ENCODE data around the gene STK24. TPM values are rescaled to one million over a fixed set of nuclear protein-coding genes. Genes with fewer than 3 reads are reported as not detected.
A peak's percentile ranks its signal among the peaks of the same experiment; 100 is the strongest.

STK24 gene
- total and polyA plus RNA-seq, 4 donors, result 39.9 to 64.5 (median 58.1) TPM

GRCh38 chr13:98445340-98446233 is 131.3 kb downstream of the STK24 start:
- intact Hi-C loops (cut with DNase I), result loop anchor here (1.0 to 10.0 kb wide), 5 partner anchors 207 to 397 kb away; partner anchors contain the start of gene FARP1 (in 1 of the 2)
- Histone ChIP-seq H3K27me3 (ENCODE audit: control insufficient read depth in 1 of 2, insufficient read depth in 2 of 2, low read length in 1 of 2) (no peaks in the 10 kb centered on the region), H3K4me1 (ENCODE audit: control insufficient read depth in 1 of 2, insufficient read depth in 2 of 2, low read length in 2 of 2) (no peaks in the 10 kb centered on the region), H3K9me3 (ENCODE audit: control insufficient read depth, low read length) (no peaks in the 10 kb centered on the region), H3K36me3 (ENCODE audit: control insufficient read depth in 1 of 2, insufficient read depth in 2 of 2, low read length in 1 of 2) (no peaks in the 10 kb centered on the region), H3K4me3 (ENCODE audit: low read length in 2 of 2) (no peak overlapping the region), H3K27ac (ENCODE audit: low read depth in 1 of 2, low read length in 2 of 2) (no peak overlapping the region)
- ATAC-seq (ENCODE audit: low FRiP score), result peak; percentile 87
- 25 to 26% methylated on average over 18 of the region's 18 CpGs for WGBS, 2 donors
- peak; percentile 76 to 91 for DNase-seq

GRCh38 chr13:98444381-98444780 is 132.5 kb downstream of the STK24 start:
- intact Hi-C loops (cut with DNase I), result loop anchor here in 1 of 2 donors (10.0 kb wide), 1 partner anchor 300 kb away; the partner anchor contains the start of gene FARP1
- H3K27ac ChIP-seq (ENCODE audit: low read depth in 1 of 2, low read length in 2 of 2), result no peak overlapping the region
- WGBS, 2 donors, result 94 to 95% methylated on average over 16 of the region's 16 CpGs
- DNase-seq (no peak), ATAC-seq (ENCODE audit: low FRiP score) (no peak)
- no peak overlapping the region for H3K4me3 ChIP-seq (ENCODE audit: low read length in 2 of 2)
- no peaks in the 10 kb centered on the region for H3K36me3 ChIP-seq (ENCODE audit: control insufficient read depth in 1 of 2, insufficient read depth in 2 of 2, low read length in 1 of 2)
- H3K4me1 ChIP-seq (ENCODE audit: control insufficient read depth in 1 of 2, insufficient read depth in 2 of 2, low read length in 2 of 2), result no peaks in the 10 kb centered on the region
- no peaks in the 10 kb centered on the region for H3K9me3 ChIP-seq (ENCODE audit: control insufficient read depth, low read length)
- H3K27me3 ChIP-seq (ENCODE audit: control insufficient read depth in 1 of 2, insufficient read depth in 2 of 2, low read length in 1 of 2), result no peaks in the 10 kb centered on the region

GRCh38 chr13:98443800-98444325 is 133.0 kb downstream of the STK24 start:
- H3K4me3 ChIP-seq (ENCODE audit: low read length in 2 of 2), result no peak overlapping the region
- no peaks in the 10 kb centered on the region for H3K4me1 ChIP-seq (ENCODE audit: control insufficient read depth in 1 of 2, insufficient read depth in 2 of 2, low read length in 2 of 2)
- no peaks in the 10 kb centered on the region for H3K36me3 ChIP-seq (ENCODE audit: control insufficient read depth in 1 of 2, insufficient read depth in 2 of 2, low read length in 1 of 2)
- 81 to 85% methylated on average over 21 of the region's 21 CpGs for WGBS, 2 donors
- H3K27me3 ChIP-seq (ENCODE audit: control insufficient read depth in 1 of 2, insufficient read depth in 2 of 2, low read length in 1 of 2), result no peaks in the 10 kb centered on the region
- no peaks in the 10 kb centered on the region for H3K9me3 ChIP-seq (ENCODE audit: control insufficient read depth, low read length)
- no peak overlapping the region for H3K27ac ChIP-seq (ENCODE audit: low read depth in 1 of 2, low read length in 2 of 2)
- DNase-seq (no peak), ATAC-seq (ENCODE audit: low FRiP score) (no peak)
- intact Hi-C loops (cut with DNase I), result loop anchor here in 1 of 2 donors (10.0 kb wide), 1 partner anchor 299 kb away; the partner anchor contains the start of gene FARP1

DNA sequence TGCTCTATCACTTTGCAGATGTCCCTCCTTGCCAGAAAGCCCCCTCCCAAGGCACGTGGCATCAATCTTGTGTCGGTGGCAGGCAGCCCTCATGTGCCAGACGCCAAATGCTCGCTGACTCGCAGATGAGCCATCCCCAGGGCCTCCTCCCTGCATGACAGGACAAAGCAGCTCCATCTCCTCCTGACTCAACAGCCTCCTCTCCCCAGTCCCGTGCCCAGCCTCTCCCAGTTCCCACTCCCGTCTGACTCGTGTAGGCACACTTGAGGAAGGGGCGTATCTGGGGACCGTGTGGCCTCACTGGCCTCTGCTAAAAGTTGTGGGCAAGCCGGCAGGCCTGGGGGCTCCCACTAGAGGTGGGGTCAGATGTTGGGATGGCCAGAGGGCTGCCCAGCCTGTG is 133.6 kb downstream of the STK24 start:
- ATAC-seq (ENCODE audit: low FRiP score) (no peak), DNase-seq (peak; percentile 44 to 73)
- no peak overlapping the region for H3K27ac ChIP-seq (ENCODE audit: low read depth in 1 of 2, low read length in 2 of 2)
- H3K27me3 ChIP-seq (ENCODE audit: control insufficient read depth in 1 of 2, insufficient read depth in 2 of 2, low read length in 1 of 2), result no peaks in the 10 kb centered on the region
- 59 to 64% methylated on average over 11 of the region's 11 CpGs for WGBS, 2 donors
- no peaks in the 10 kb centered on the region for H3K36me3 ChIP-seq (ENCODE audit: control insufficient read depth in 1 of 2, insufficient read depth in 2 of 2, low read length in 1 of 2)
- no peaks in the 10 kb centered on the region for H3K4me1 ChIP-seq (ENCODE audit: control insufficient read depth in 1 of 2, insufficient read depth in 2 of 2, low read length in 2 of 2)
- H3K4me3 ChIP-seq (ENCODE audit: low read length in 2 of 2), result no peak overlapping the region
- no peaks in the 10 kb centered on the region for H3K9me3 ChIP-seq (ENCODE audit: control insufficient read depth, low read length)
- intact Hi-C loops (cut with DNase I), result loop anchor here in 1 of 2 donors (10.0 kb wide), 1 partner anchor 299 kb away; the partner anchor contains the start of gene FARP1

- ATAC-seq (ENCODE audit: low FRiP score) (no peak), DNase-seq (peak; percentile 21 to 67)
- intact Hi-C loops (cut with DNase I), result loop anchor here in 1 of 2 donors (10.0 kb wide), 1 partner anchor 298 kb away; the partner anchor contains the start of gene FARP1
- no peak overlapping the region for H3K4me3 ChIP-seq (ENCODE audit: low read length in 2 of 2)
- 83 to 85% methylated on average over 27 of the region's 27 CpGs for WGBS, 2 donors
- H3K36me3 ChIP-seq (ENCODE audit: control insufficient read depth in 1 of 2, insufficient read depth in 2 of 2, low read length in 1 of 2), result no peaks in the 10 kb centered on the region
- no peaks in the 10 kb centered on the region for H3K27me3 ChIP-seq (ENCODE audit: control insufficient read depth in 1 of 2, insufficient read depth in 2 of 2, low read length in 1 of 2)
- no peaks in the 10 kb centered on the region for H3K9me3 ChIP-seq (ENCODE audit: control insufficient read depth, low read length)
- no peaks in the 10 kb centered on the region for H3K4me1 ChIP-seq (ENCODE audit: control insufficient read depth in 1 of 2, insufficient read depth in 2 of 2, low read length in 2 of 2)
- no peak overlapping the region for H3K27ac ChIP-seq (ENCODE audit: low read depth in 1 of 2, low read length in 2 of 2)
These were observed 134.3 kb downstream of the STK24 start for GRCh38 chr13:98442391-98443230.

DNA sequence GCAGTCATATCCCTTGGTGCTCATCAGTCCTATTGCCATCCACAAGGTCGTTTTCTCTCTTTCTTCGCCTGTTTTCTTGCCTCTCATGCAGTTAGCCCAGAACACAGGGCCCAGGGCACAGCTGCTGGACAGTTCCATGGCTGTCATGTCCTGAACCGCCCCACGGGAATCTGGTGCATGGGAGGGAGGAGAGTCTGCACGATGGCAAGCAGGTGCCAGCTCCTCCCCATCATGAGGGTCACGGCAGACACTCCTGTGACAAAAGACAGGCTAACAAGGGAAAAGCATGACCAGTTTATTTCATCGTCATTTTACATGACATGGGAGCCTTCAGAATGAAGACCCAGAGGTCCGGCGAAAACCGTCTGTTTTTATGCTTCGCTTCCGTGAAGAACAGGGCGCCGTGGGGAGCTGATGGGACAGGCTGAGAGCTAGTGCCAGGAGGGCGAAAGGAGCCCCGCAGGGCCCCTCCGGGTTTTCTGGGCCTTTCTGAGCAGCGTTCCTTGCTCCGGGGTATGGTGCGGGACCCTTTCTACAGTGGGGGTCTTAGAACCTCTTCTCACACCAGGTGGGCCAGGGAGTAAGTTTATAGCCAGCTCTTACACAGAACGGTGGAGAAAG is 135.7 kb downstream of the STK24 start:
- no peak overlapping the region for H3K27ac ChIP-seq (ENCODE audit: low read depth in 1 of 2, low read length in 2 of 2)
- DNase-seq (peak; percentile 26 to 53), ATAC-seq (ENCODE audit: low FRiP score) (no peak)
- no peaks in the 10 kb centered on the region for H3K27me3 ChIP-seq (ENCODE audit: control insufficient read depth in 1 of 2, insufficient read depth in 2 of 2, low read length in 1 of 2)
- no peaks in the 10 kb centered on the region for H3K36me3 ChIP-seq (ENCODE audit: control insufficient read depth in 1 of 2, insufficient read depth in 2 of 2, low read length in 1 of 2)
- WGBS, 2 donors, result 84 to 85% methylated on average over 21 of the region's 21 CpGs
- H3K4me1 ChIP-seq (ENCODE audit: control insufficient read depth in 1 of 2, insufficient read depth in 2 of 2, low read length in 2 of 2), result no peaks in the 10 kb centered on the region
- H3K9me3 ChIP-seq (ENCODE audit: control insufficient read depth, low read length), result no peaks in the 10 kb centered on the region
- no peak overlapping the region for H3K4me3 ChIP-seq (ENCODE audit: low read length in 2 of 2)
- intact Hi-C loops (cut with DNase I), result loop anchor here in 1 of 2 donors (10.0 kb wide), 1 partner anchor 296 kb away; the partner anchor contains the start of gene FARP1

DNA sequence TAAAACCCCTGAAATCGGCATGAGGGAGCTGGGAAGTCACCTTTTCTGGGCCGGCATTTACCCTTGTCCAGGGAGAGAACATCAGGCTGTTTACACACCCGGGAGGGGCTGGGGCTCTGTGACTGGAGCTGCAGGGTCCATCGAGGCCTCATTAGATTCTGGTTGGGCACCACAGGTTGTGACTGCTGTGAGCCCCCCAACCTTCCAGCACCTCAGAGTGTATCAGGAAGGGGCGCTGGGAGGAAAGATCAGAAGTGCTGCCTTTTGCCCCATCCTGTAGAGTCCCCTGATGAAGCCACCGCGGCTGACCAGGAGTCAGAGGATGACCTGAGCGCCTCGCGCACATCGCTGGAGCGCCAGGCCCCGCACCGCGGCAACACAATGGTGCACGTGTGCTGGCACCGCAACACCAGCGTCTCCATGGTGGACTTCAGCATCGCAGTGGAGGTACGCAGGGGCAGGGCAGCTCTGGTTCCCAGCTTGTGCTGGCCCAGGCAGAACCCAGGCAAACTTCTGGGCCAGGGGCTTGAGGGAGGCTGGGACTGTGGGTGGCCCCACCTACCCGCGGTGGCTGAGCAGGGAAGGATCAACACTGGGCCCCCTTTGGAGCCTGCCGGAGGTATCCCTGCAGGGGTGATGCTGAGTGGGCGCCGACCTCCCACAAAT is 136.4 kb downstream of the STK24 start:
- no peak overlapping the region for H3K27ac ChIP-seq (ENCODE audit: low read depth in 1 of 2, low read length in 2 of 2)
- 94 to 95% methylated on average over 25 of the region's 25 CpGs for WGBS, 2 donors
- no peaks in the 10 kb centered on the region for H3K27me3 ChIP-seq (ENCODE audit: control insufficient read depth in 1 of 2, insufficient read depth in 2 of 2, low read length in 1 of 2)
- ATAC-seq (ENCODE audit: low FRiP score), result no peak
- H3K4me3 ChIP-seq (ENCODE audit: low read length in 2 of 2), result no peak overlapping the region
- H3K4me1 ChIP-seq (ENCODE audit: control insufficient read depth in 1 of 2, insufficient read depth in 2 of 2, low read length in 2 of 2), result no peaks in the 10 kb centered on the region
- H3K36me3 ChIP-seq (ENCODE audit: control insufficient read depth in 1 of 2, insufficient read depth in 2 of 2, low read length in 1 of 2), result no peaks in the 10 kb centered on the region
- DNase-seq, result peak; percentile 19 to 69
- intact Hi-C loops (cut with DNase I), result loop anchor here in 1 of 2 donors (10.0 kb wide), 1 partner anchor 296 kb away; the partner anchor contains the start of gene FARP1
- no peaks in the 10 kb centered on the region for H3K9me3 ChIP-seq (ENCODE audit: control insufficient read depth, low read length)

Data from aorta (tissue), 5 donors.